ENCODE data around the gene ATP13A2.
A peak's percentile ranks its signal among the peaks of the same experiment; 100 is the strongest.

The ATP13A2 gene

GRCh38 chr1:17031436-17031835, 19.7 kb upstream of the ATP13A2 start:
- DNase-seq = no peak

DNA sequence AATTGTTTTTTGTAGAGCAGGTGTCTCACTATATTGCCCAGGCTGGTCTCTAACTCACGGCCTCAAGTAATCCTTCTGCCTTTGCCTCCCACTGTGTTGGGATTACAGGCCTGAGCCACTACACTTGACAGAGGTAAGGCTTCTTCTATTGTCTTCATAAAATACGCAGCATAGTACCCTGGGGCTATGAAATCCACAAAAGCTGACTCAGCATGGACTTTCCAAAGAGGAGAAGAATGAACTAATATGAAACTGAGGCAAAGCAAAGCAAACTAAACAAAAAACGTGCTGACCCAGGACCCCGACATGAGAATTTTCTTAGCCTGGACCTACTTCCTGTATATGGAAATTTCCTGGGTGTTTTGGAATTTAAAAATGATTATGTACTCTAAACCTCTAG, 18.5 kb upstream of the ATP13A2 start:
- DNase-seq = no peak

DNA sequence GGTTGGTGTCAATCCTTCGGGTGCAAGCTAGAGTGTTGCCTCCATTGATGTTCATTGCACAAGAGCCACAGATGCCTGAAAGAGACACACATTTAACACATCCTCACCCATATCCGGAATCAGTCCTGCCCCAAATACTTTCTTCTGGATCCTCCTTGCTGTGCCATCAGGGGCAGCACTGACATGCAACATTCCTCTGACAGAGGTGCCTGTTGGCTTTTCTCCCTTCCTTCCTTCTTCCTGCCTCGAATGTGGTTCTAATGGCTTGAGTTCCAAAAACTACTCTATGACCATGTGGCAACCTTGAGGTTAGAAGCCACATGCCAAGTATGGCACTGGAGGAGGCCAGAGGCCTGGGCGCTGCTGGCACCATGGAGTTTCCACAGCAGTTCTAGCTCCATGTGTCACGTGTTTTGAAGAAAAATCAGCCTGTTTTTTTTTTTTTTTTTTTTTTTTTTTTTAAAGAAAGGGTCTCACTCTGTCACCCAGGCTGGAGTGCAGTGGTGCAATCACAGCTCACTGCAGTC, 17.0 kb upstream of the ATP13A2 start:
- no peak for DNase-seq

GRCh38 chr1:17027900-17028299, 16.2 kb upstream of the ATP13A2 start:
- DNase-seq = no peak

GRCh38 chr1:17027403-17027802, 15.7 kb upstream of the ATP13A2 start:
- no peak for DNase-seq

DNA sequence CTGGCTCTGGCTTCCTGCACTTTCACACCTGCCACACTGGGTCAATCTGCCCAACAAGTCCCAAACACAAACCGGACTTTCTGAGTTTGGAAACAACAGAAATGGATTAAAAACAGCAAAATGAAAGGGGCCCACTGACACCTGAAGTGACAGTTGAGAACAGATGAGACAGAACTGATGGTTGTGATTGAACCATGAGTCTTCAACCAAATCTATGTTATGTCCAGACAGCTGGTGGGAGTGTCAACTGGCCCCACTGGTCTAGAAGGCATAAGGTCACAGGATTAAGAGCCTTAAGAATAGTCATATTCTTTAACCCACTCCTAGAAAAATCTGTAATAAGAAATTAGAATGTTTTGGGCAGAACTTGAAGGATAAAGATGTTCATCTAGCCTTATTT, 13.0 kb upstream of the ATP13A2 start:
- DNase-seq = no peak

GRCh38 chr1:17023573-17023972, 11.8 kb upstream of the ATP13A2 start:
- DNase-seq = no peak

- no peak for DNase-seq
These were observed 11.4 kb upstream of the ATP13A2 start for GRCh38 chr1:17023102-17023501.

DNA sequence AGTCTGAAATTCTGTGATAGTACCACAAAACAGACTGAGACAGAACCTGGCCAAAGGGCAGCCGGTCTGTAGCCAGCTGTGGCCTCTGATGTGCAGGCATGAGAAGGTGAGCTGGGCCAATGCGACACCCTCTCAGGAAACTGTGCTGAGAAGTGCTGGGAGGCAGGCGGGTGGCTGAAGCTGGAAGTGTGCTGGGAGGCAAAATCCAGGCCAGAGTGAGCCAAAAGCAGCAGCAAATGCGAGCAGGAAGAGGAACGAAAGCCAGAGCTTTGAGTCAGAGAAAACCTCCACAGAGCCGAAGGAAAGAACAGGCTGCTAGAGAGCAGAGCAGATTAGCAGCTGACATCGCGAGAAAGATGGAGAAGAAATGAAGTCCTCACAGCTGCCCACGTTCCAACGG, 10.2 kb upstream of the ATP13A2 start:
- DNase-seq = no peak

DNA sequence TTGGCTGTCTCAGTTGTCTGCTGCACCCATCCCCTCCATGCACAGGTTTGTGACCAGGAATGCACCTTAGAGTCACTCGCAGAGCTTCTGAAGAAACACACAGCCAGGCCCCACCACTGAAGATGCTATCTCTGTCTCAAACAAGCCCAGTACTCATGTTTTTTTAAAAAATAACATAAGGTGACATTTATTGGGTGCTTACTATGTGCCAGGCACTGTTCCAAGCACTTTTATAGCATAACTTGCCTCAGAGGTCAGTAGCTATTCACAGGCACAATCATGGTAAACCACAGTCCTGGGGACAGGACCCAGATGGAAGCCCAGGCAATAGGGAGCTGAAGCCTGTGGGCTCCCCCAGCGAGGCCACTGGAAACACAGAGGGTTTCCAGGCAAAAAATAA, 8.8 kb upstream of the ATP13A2 start:
- no peak for DNase-seq

DNA sequence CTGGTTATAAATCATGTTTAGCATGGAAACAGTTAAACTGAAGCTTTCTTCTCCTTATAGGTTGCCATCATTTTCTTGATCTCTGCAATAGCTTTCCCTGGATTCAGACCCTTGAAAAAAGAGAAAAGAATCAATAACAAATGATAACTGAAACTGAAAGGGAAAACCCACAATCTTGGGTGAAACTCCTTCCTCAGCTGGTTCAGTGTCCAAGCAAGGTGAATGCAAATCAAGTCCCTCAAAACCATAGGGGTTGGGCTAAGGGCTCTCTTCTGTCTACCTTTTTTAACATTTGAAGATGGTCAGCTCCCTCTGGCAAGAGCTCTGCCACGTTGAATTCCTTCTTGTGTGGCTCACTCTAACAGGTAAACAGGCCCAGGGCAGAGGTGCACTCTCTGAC, 7.1 kb upstream of the ATP13A2 start:
- no peak for DNase-seq

GRCh38 chr1:17017435-17017834, 5.7 kb upstream of the ATP13A2 start:
- DNase-seq = no peak

GRCh38 chr1:17016317-17016661, 4.6 kb upstream of the ATP13A2 start:
- peak; percentile 58 for DNase-seq

GRCh38 chr1:17014671-17015567, 3.2 kb upstream of the ATP13A2 start:
- DNase-seq = no peak

DNA sequence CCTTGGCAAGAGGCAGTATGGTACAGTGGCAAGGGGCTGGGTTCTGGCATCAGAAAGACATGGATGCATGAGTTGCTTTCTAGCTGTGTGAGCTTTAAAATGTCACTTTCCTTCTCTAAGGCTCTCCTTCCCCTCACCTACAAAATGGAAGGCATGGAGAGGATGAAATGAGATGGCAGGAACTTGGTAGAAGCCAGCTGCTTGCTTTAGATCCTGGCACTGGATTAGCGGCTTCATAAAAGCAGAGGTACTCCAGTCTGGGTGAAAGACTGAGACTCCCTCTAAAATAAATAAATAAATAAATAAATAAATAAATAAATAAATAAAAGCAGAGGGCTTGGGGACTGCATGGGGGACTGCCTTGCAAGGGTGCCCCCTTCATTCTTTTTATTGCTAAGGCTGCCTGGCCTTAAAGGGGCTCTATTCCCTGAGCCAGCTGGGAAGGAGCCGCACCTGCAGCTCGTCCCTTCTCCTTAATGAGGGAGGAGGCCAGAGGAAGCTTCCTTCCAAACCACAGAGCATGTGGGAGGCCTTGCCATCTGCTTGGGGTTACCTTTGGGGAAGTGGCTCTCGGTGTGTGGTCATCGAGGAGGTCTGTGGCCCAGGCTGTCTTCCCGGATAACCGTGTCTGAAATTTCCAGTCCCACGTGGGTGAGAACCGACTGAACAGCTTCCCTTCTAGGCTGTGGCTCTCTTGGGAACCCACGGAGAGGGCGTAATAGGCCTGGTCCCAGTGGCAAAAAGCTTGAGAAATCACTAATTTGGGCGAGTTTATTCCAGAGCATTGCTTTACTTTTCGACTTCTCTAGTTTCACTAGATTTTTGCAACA, 2.0 kb upstream of the ATP13A2 start:
- no peak for DNase-seq

DNA sequence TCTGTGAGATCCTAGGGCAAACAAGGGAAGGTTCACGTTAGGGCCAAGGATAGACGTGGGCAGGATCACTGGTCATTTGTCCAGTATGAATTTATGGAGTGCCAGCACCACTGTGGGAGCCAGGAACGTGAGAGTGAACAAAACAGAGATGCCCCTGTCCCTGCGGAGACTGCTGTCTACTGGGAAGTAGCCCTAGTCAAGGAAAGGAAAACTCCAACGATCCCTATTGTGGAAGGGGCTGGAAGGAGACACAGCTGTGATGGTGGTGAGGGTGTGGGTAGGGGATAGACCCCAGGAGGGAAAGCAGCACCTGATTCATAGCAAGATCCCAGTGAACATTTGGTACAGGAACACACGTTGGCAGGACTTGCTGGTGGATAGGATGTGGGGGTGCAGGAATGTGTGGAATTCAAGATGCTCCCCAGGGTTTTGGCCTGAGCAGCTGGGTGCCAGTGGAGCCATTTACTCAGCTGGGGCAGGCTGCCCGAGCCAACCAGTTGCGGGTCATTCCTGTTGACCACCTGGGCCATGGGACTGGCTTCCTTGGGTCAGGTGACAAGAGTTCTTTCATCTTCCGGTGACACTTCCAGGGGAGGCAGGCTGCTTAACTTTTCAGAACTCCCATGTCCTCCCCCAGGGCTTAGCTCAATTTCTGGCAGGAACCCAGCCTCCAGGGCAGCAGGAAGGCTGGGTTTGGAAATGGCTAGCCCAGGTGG, 1.2 kb upstream of the ATP13A2 start:
- DNase-seq = no peak

DNA sequence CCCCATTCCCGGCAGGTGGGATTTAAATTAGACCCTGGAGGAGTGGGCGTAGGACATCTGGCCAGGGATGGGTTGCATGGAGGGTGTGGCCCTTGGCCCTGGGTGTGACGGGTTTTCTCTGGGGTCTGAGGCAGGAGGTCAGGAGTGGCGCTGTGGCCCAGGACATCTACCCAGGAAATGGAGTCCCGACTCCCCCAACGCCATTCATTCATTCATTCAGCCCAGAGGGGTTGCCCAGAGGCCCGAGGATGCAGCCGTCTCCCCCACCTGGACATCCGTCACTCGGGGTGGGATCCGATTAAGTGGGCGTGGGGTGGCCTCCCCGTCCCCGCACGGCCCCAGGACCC, 663 bp downstream of the ATP13A2 start:
- DNase-seq = no peak

- DNase-seq = no peak
These were observed 2.0 kb downstream of the ATP13A2 start for GRCh38 chr1:17009706-17010105.

GRCh38 chr1:17008208-17008855, 3.4 kb downstream of the ATP13A2 start:
- no peak for DNase-seq

- no peak for DNase-seq
These were observed 4.6 kb downstream of the ATP13A2 start for GRCh38 chr1:17007121-17007520.

- DNase-seq = no peak
These were observed 6.4 kb downstream of the ATP13A2 start for GRCh38 chr1:17005365-17005740.
